ENCODE data around the gene NEU4.

- no peak for TF ChIP-seq CTCF (IDR thresholded peaks at IDR 0.05)
- no peak for TF ChIP-seq POLR2AphosphoS5 (IDR thresholded peaks at IDR 0.05; ENCODE audit: low read depth, low read length)
- TF ChIP-seq REST (IDR thresholded peaks at IDR 0.05; ENCODE audit: insufficient read depth in 1 of 2, low read depth in 2 of 2, low read length in 1 of 2) = no peak
- no peak for TF ChIP-seq TCF7L2 (IDR thresholded peaks at IDR 0.05; ENCODE audit: low read depth, low read length)
- no peak for TF ChIP-seq SIN3A (IDR thresholded peaks at IDR 0.05; ENCODE audit: borderline replicate concordance, insufficient read depth, low read depth, low read length)
Observed at GRCh38 chr2:241860184-241861078, 51.4 kb downstream of the NEU4 start.

Data from Panc1 (cell line).